Heart right ventricle (tissue), 16 donors: ENCODE data around the gene LCN15. TPM values are rescaled to one million over a fixed set of nuclear protein-coding genes. Genes with fewer than 3 reads are reported as not detected.

Experiments
- ATAC-seq, 8 donors: fragments of 200-7000 bp; cut with Tn5 transposase; one replicate each; pipeline ENCODE4 v1.9.1; 2020; ENCODE audit warnings: mild to moderate bottlenecking in 8 of 8, moderate library complexity in 8 of 8, moderate number of reproducible peaks in 1 of 8
- DNase-seq, 2 donors: peaks; one replicate each; pipeline ENCODE4 v3.0.0-alpha.2; 2020
- H3K27ac ChIP-seq, 10 donors: fragments of 200-600 bp; sonication (generic) in 2 of 10; one replicate each; pipeline versions ENCODE4 v1.5.0 to v1.8.0; 2020 to 2022; ENCODE audit warnings: mild to moderate bottlenecking in 3 of 10
- H3K27me3 ChIP-seq, 7 donors: fragments of 200-600 bp; one replicate each; pipeline ENCODE4 v1.8.0; 2021 to 2022; ENCODE audit warnings: mild to moderate bottlenecking in 2 of 7
- H3K36me3 ChIP-seq, 9 donors: fragments of 200-600 bp; sonication (generic) in 1 of 9; one replicate each; pipeline versions ENCODE4 v1.5.0 to v1.8.0; 2020 to 2022; ENCODE audit warnings: mild to moderate bottlenecking in 2 of 9
- H3K4me1 ChIP-seq, 9 donors: fragments of 200-600 bp; sonication (generic) in 1 of 9; one replicate each; pipeline versions ENCODE4 v1.5.0 to v1.8.0; 2020 to 2022; ENCODE audit warnings: mild to moderate bottlenecking in 4 of 9
- H3K4me3 ChIP-seq, 10 donors: fragments of 200-600 bp; sonication (generic) in 2 of 10; one replicate each; pipeline versions ENCODE4 v1.5.0 to v1.8.0; 2020 to 2022; ENCODE audit warnings: mild to moderate bottlenecking in 7 of 10, moderate library complexity in 2 of 10
- H3K9me3 ChIP-seq, 11 donors: fragments of 200-600 bp in 10 of 11; sonication (generic) in 2 of 11; one replicate each; pipeline versions ENCODE4 v1.5.0 to v1.8.0; 2013 to 2022; ENCODE audit warnings: mild to moderate bottlenecking in 2 of 11, control low read depth in 1 of 11, moderate library complexity in 1 of 11
- WGBS, 2 donors: extraction: QIAGEN DNeasy Blood & Tissue Kit; methylation state at CpG; one replicate each; pipeline ENCODE4 v1.1.7; 2013; ENCODE audit warnings: inconsistent platforms in 1 of 2; 5-methylcytosine and 5-hydroxymethylcytosine counted together
- intact Hi-C, 10 donors: fragments of 100-400 bp; cut with DNase I; formaldehyde crosslinking; loops; one replicate each; pipeline versions ENCODE4 v1.11.1 to v1.14.2; 2022
- polyA plus RNA-seq, 2 donors: library from polyadenylated mRNA; stranded (reverse); fragments of 200-250 nt; gene quantifications; one replicate each; pipeline ENCODE4 v1.2.3, GENCODE V29; 2013
- total RNA-seq, 10 donors: library from RNA; stranded (reverse); fragmentation: NEBNext Ultra II Directional in 3 of 10; extraction: Animal tissue kit (Norgen Biotek cat#: 25700) in 3 of 10; gene quantifications; one replicate each; pipeline versions ENCODE4 v1.2.1 to v1.2.4, GENCODE V29; 2021 to 2023
- TF ChIP-seq, protein P1 (sequence below), 9 donors: fragments of 200-600 bp; sonication (generic) in 2 of 9; IDR thresholded peaks; one replicate each; pipeline versions ENCODE4 v1.5.0 to v1.8.0; 2021 to 2022; ENCODE audit warnings: antibody characterized with exemption in 9 of 9, mild to moderate bottlenecking in 5 of 9, moderate library complexity in 1 of 9
- donor health status: Arrhythmogenic right ventricular cardiomyopathy.
- donor health status: ischemic (EF 13 %, LVEDD 7.1; RV severe dilation, severe dysfunction).
- donor health status: healthy with polysubstance abuse.
- donor health status: DM: no; HTN: yes; CAD: no.
- donor health status: DM: no; HTN: no; CAD: no.
- donor health status: ischemic (EF 25% LVEDD 6.9; RV normal size, moderate dysfunction).
- donor health status: ischemic (EF 25% LVEDD 5.7; RV mildly dilated, moderate dysfunction).
- donor health status: healthy.
- donor health status: DM: yes; HTN: yes; CAD: no.
- donor health status: Ischemic cardiomyopathy.
- donor health status: ischemic (EF 35%, LVEDD 5.7; RV mildly dilated, moderate dysfunction).
- donor health status: nonischemic (EF 11% LVEDD 7.7; RV severe dilation, severe dysfunction).
- donor health status: DM: yes; HTN: yes; CAD: no.
- donor health status: PGD.
- donor health status: ischemic (EF 29% LVEDD 5.4; RV normal size, mild dysfunction).
- donor health status: nonischemic (EF 23%, LVEDD 6.1; RV moderate dilation, normal function).

Gene LCN15
- total and polyA plus RNA-seq, 12 donors: 0.85 to 20.1 (median 1.3) TPM; not detected in 7

DNA sequence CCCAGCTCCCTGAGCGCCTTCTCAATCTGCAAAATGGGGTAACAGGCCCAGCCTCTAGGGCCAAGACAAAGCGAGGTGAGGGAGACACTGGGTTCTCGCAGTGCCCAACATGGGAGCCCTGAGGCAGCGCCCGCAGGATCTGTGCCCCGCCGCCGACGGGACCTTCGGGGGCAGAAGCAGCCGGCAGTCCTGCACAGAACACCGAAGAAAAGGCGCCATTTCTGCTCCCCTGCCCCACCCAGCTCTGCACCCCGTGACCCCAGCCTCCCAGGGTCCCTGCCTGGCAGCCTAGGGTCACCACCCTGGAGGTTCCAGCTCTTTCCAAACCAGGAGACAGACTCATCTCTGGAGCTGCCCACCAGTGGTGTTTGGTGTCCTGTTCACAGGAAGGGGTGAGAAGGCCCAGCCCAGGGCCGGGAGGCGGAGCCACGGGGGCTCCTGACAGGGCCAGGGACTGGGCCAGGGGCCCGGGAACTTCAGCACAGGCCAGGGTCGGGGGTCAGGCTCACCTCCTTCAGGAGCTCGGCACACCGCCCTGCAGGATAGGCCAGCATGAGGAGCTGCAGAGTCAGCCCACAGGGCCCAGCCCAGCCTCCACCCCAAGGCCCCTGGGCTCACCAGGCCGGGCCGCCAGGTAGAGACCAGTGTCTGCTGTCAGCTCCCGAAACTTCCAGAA is 9.6 kb downstream of the LCN15 start:
- TF ChIP-seq, protein P1, sequence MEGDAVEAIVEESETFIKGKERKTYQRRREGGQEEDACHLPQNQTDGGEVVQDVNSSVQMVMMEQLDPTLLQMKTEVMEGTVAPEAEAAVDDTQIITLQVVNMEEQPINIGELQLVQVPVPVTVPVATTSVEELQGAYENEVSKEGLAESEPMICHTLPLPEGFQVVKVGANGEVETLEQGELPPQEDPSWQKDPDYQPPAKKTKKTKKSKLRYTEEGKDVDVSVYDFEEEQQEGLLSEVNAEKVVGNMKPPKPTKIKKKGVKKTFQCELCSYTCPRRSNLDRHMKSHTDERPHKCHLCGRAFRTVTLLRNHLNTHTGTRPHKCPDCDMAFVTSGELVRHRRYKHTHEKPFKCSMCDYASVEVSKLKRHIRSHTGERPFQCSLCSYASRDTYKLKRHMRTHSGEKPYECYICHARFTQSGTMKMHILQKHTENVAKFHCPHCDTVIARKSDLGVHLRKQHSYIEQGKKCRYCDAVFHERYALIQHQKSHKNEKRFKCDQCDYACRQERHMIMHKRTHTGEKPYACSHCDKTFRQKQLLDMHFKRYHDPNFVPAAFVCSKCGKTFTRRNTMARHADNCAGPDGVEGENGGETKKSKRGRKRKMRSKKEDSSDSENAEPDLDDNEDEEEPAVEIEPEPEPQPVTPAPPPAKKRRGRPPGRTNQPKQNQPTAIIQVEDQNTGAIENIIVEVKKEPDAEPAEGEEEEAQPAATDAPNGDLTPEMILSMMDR (IDR thresholded peaks at IDR 0.05): no peak
- H3K9me3 ChIP-seq: peaks cover 0 to 18% (median 0%) of the 10 kb centered on the region in 11 donors
- H3K27me3 ChIP-seq: no peaks in the 10 kb centered on the region
- peaks cover 0 to 8% (median 5%) of the 10 kb centered on the region in 9 donors for H3K4me1 ChIP-seq
- H3K4me3 ChIP-seq: no peak overlapping the region
- H3K36me3 ChIP-seq: no peaks in the 10 kb centered on the region
- peak in 2 of 8 donors; percentile 3 to 7 for ATAC-seq
- no peak for DNase-seq
- no peak overlapping the region for H3K27ac ChIP-seq
- intact Hi-C loops: no loop called here
- WGBS, 2 donors: 83 to 84% methylated on average over 23 to 24 of the region's 24 CpGs

DNA sequence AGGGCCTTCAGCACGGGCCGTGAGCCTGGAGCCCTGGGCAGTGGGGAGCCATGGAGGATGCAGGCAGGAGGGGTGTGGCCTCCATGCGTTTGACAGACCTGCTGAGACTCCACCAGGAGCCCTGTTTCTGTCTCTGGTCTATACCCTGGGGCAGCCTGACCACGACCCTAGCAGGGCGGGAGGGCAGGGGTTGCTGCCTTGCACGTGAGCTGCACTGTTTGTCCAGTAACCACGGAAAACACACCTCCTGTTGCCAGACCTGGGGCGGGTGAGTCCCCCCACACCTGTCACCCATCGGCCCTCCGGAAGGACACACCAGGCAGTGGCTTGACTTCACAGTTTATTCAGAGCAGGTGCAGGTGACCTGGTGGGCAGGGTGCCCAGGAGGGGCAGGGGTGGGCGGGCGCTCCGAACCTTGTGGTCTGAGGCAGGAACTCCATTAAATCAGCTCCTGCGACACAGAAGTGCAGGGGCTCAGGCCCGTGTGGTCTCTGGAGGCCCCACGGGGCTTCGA is 10.2 kb downstream of the LCN15 start:
- Histone ChIP-seq H3K27ac (no peak overlapping the region), H3K27me3 (no peaks in the 10 kb centered on the region), H3K36me3 (no peaks in the 10 kb centered on the region), H3K9me3 (peaks cover 0 to 18% (median 0%) of the 10 kb centered on the region in 11 donors), H3K4me3 (no peak overlapping the region), H3K4me1 (peaks cover 2 to 14% (median 11%) of the 10 kb centered on the region in 9 donors)
- intact Hi-C loops: no loop called here
- DNase-seq (no peak), ATAC-seq (peak in 1 of 8 donors; percentile 11)
- WGBS, 2 donors: 84 to 85% methylated on average over 17 of the region's 17 CpGs
- TF ChIP-seq, protein P1 (IDR thresholded peaks at IDR 0.05): no peak

DNA sequence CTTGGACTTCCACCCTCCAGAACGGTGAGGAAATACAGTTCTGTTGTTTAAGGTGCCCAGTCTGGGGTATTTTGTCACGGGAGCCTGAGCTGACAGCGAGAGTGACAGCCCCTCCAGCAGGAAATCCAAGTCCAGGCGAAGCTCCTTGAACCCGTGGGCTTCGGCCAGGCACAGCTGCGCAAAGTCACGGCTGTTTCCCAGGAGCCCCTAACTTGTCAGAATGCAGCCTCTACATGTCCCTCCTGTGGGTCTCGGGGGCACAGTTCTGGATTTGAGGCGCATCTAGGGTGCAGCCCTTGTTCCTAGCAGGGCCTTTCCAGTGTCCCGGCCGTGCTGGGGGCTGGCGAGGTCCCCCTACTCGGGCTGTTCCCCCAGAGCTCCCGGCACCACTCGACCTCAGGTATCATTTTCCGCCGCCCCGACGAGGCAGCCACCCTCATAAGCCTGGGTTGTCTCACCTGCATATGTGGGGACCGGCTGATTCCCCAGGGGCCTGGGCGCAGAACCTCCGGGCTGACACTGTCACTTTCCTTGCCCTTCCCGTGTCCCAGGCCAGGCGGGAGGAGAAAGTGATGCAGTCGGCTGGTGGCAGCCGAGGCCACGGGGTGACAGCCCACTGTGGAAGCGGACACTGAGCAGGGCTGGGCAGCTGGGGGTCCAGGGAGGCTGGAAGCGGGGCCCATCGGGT is 10.8 kb downstream of the LCN15 start:
- DNase-seq (no peak), ATAC-seq (no peak)
- peaks cover 8 to 20% (median 17%) of the 10 kb centered on the region in 9 donors for H3K4me1 ChIP-seq
- H3K27me3 ChIP-seq: no peaks in the 10 kb centered on the region
- intact Hi-C loops: no loop called here
- WGBS, 2 donors: 88 to 89% methylated on average over 31 of the region's 31 CpGs
- peaks cover 0 to 18% (median 0%) of the 10 kb centered on the region in 11 donors for H3K9me3 ChIP-seq
- TF ChIP-seq, protein P1 (IDR thresholded peaks at IDR 0.05): no peak
- H3K36me3 ChIP-seq: no peaks in the 10 kb centered on the region
- no peak overlapping the region for H3K4me3 ChIP-seq
- H3K27ac ChIP-seq: no peak overlapping the region

DNA sequence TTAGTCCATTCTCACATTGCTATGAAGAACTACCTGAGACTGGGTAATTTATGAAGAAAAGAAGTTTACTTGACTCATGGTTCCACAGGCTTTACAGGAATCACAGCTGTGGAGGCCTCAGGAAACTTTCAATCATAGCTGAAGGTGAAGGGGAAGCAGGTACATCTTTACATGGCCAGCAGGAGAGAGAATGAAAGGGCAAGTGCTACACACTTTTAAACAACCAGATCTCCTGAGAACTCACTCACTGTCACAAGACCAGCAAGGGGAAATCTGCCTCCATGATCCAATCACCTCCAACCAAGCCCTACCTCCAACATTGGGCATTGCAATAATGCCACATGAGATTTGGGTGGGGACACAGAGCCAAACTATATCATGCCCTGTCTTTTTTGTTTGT is 12.5 kb downstream of the LCN15 start:
- Histone ChIP-seq H3K36me3 (no peaks in the 10 kb centered on the region), H3K27ac (no peak overlapping the region), H3K4me1 (peaks cover 12 to 26% (median 21%) of the 10 kb centered on the region in 9 donors), H3K4me3 (no peak overlapping the region), H3K27me3 (no peaks in the 10 kb centered on the region), H3K9me3 (peaks cover 0 to 18% (median 0%) of the 10 kb centered on the region in 11 donors)
- no peak for ATAC-seq
- no peak for DNase-seq
- TF ChIP-seq, protein P1 (IDR thresholded peaks at IDR 0.05): no peak
- intact Hi-C loops: no loop called here
